Measurements from ENCODE around the gene ACAP3. TPM values are rescaled to one million over a fixed set of nuclear protein-coding genes. Genes with fewer than 3 reads are reported as not detected.
A peak's percentile ranks its signal among the peaks of the same experiment; 100 is the strongest.
"Not testable (repeated sequence)": the region's sequence is repeated elsewhere in the genome, so short reads cannot be mapped to it uniquely, and the experiment has no call there.

ACAP3 gene
- total RNA-seq, 1 donor from 2014 or later: 93.9 TPM

- no peak for DNase-seq (ENCODE audit: extremely low spot score, unreplicated experiment)
- Mint-ChIP-seq H3K4me3 (peak overlapping the region; percentile 17), H3K27me3 (no peaks in the 10 kb centered on the region), H3K27ac (no peak overlapping the region), H3K36me3 (peaks cover 3% of the 10 kb centered on the region), H3K4me1 (ENCODE audit: unreplicated experiment) (peaks cover 4% of the 10 kb centered on the region), H3K9me3 (no peaks in the 10 kb centered on the region)
- no peak for TF ChIP-seq CTCF (conservative IDR thresholded peaks at IDR 0.05)
Measured at GRCh38 chr1:1317420-1317819, 9.7 kb upstream of the ACAP3 start.

GRCh38 chr1:1316199-1316598, 8.5 kb upstream of the ACAP3 start:
- H3K4me3 Mint-ChIP-seq; H3K9me3 Mint-ChIP-seq; DNase-seq (ENCODE audit: extremely low spot score, unreplicated experiment); H3K4me1 Mint-ChIP-seq (ENCODE audit: unreplicated experiment); H3K27me3 Mint-ChIP-seq; H3K36me3 Mint-ChIP-seq; H3K27ac Mint-ChIP-seq: not testable (repeated sequence)

- Mint-ChIP-seq H3K9me3 (no peaks in the 10 kb centered on the region), H3K36me3 (peaks cover 3% of the 10 kb centered on the region), H3K27ac (no peak overlapping the region), H3K4me3 (no peak overlapping the region), H3K4me1 (ENCODE audit: unreplicated experiment) (no peaks in the 10 kb centered on the region), H3K27me3 (no peaks in the 10 kb centered on the region)
- no peak for DNase-seq (ENCODE audit: extremely low spot score, unreplicated experiment)
- TF ChIP-seq CTCF (conservative IDR thresholded peaks at IDR 0.05): no peak
Measured at GRCh38 chr1:1315435-1315954, 7.8 kb upstream of the ACAP3 start.

GRCh38 chr1:1314678-1315335, 7.1 kb upstream of the ACAP3 start:
- Mint-ChIP-seq H3K27me3 (no peaks in the 10 kb centered on the region), H3K4me3 (no peak overlapping the region), H3K36me3 (peaks cover 3% of the 10 kb centered on the region), H3K9me3 (no peaks in the 10 kb centered on the region), H3K4me1 (ENCODE audit: unreplicated experiment) (no peaks in the 10 kb centered on the region), H3K27ac (no peak overlapping the region)
- DNase-seq (ENCODE audit: extremely low spot score, unreplicated experiment): no peak
- TF ChIP-seq CTCF (conservative IDR thresholded peaks at IDR 0.05): no peak

GRCh38 chr1:1314237-1314586, 6.5 kb upstream of the ACAP3 start:
- Mint-ChIP-seq H3K9me3 (no peaks in the 10 kb centered on the region), H3K27me3 (no peaks in the 10 kb centered on the region), H3K27ac (no peak overlapping the region), H3K36me3 (peaks cover 3% of the 10 kb centered on the region), H3K4me1 (ENCODE audit: unreplicated experiment) (no peaks in the 10 kb centered on the region), H3K4me3 (no peak overlapping the region)
- TF ChIP-seq CTCF (conservative IDR thresholded peaks at IDR 0.05): no peak
- DNase-seq (ENCODE audit: extremely low spot score, unreplicated experiment): no peak

- Mint-ChIP-seq H3K36me3 (peaks cover 3% of the 10 kb centered on the region), H3K27me3 (no peaks in the 10 kb centered on the region), H3K4me1 (ENCODE audit: unreplicated experiment) (no peaks in the 10 kb centered on the region), H3K27ac (no peak overlapping the region), H3K9me3 (no peaks in the 10 kb centered on the region), H3K4me3 (no peak overlapping the region)
- no peak for DNase-seq (ENCODE audit: extremely low spot score, unreplicated experiment)
- TF ChIP-seq CTCF (conservative IDR thresholded peaks at IDR 0.05): no peak
Measured at GRCh38 chr1:1313500-1314236, 5.9 kb upstream of the ACAP3 start.
